HEK293T (cell line): Measurements from ENCODE around the gene PPP1R2C.

ENCODE experiments used
- CTCF ChIA-PET: fragments of 350-600 bp; formaldehyde crosslinking; extraction: SDS; loops from one replicate; lab custom pipeline; 2021; ENCODE audit warnings: antibody characterized with exemption, inconsistent platforms; lab: Yijun Ruan, JAX
- POLR2A ChIA-PET: fragments of 350-600 bp; formaldehyde crosslinking; extraction: SDS; loops from one replicate; lab custom pipeline; 2020; ENCODE audit warnings: antibody characterized with exemption, inconsistent platforms; lab: Yijun Ruan, JAX
- DNase-seq: peaks from one replicate; pipeline ENCODE4 v3.0.0; 2012; ENCODE audit warnings: mixed read lengths; ENCODE audit errors: extremely low spot score
- ARNT ChIP-seq: fragments of 450-650 bp; IDR thresholded peaks from 2 replicates; pipeline ENCODE4 v1.6.1; 2017; ENCODE audit warnings: mild to moderate bottlenecking
- BHLHE40 ChIP-seq: fragments of 450-650 bp; IDR thresholded peaks from 2 replicates; pipeline ENCODE4 v1.6.1; 2016; ENCODE audit warnings: mild to moderate bottlenecking, moderate library complexity, borderline replicate concordance
- CTBP1 ChIP-seq: fragments of 450-650 bp; IDR thresholded peaks from 2 replicates; pipeline ENCODE4 v1.6.1; 2016; ENCODE audit warnings: borderline replicate concordance
- ELF4 ChIP-seq: fragments of 450-650 bp; IDR thresholded peaks from 2 replicates; pipeline ENCODE4 v1.6.1; 2017; ENCODE audit warnings: antibody characterized with exemption
- FOXA1 ChIP-seq: fragments of 450-650 bp; IDR thresholded peaks from 2 replicates; pipeline ENCODE4 v1.6.1; 2016; ENCODE audit warnings: mild to moderate bottlenecking
- FOXK2 ChIP-seq: fragments of 450-650 bp; IDR thresholded peaks from 2 replicates; pipeline ENCODE4 v1.6.1; 2016; ENCODE audit warnings: mild to moderate bottlenecking
- FOXM1 ChIP-seq: fragments of 450-650 bp; IDR thresholded peaks from 2 replicates; pipeline ENCODE4 v1.6.1; 2017; ENCODE audit warnings: mild to moderate bottlenecking, borderline replicate concordance
- HDGF ChIP-seq: fragments of 450-650 bp; IDR thresholded peaks from 2 replicates; pipeline ENCODE4 v1.6.1; 2017; ENCODE audit warnings: antibody characterized with exemption, borderline replicate concordance
- L3MBTL2 ChIP-seq: fragments of 450-650 bp; conservative IDR thresholded peaks from 2 replicates; pipeline ENCODE4 v1.6.1; 2016; ENCODE audit warnings: mild to moderate bottlenecking
- LEF1 ChIP-seq: fragments of 450-650 bp; IDR thresholded peaks from 2 replicates; pipeline ENCODE4 v1.6.1; 2017; ENCODE audit warnings: mild to moderate bottlenecking, borderline replicate concordance
- NFRKB ChIP-seq: fragments of 450-650 bp; IDR thresholded peaks from 2 replicates; pipeline ENCODE4 v1.6.1; 2016; ENCODE audit warnings: mild to moderate bottlenecking, moderate library complexity
- PKNOX1 ChIP-seq: fragments of 450-650 bp; IDR thresholded peaks from 2 replicates; pipeline ENCODE4 v1.6.1; 2016
- SP1 ChIP-seq: fragments of 450-650 bp; IDR thresholded peaks from 2 replicates; pipeline ENCODE4 v1.6.1; 2017
- SUZ12 ChIP-seq: fragments of 450-650 bp; IDR thresholded peaks from 2 replicates; pipeline ENCODE4 v1.6.1; 2016; ENCODE audit warnings: mild to moderate bottlenecking
- TARDBP ChIP-seq: fragments of 450-650 bp; IDR thresholded peaks from 2 replicates; pipeline ENCODE4 v1.6.1; 2016
- ZNF384 ChIP-seq: fragments of 450-650 bp; IDR thresholded peaks from 2 replicates; pipeline ENCODE4 v1.6.1; 2016

Gene PPP1R2C

GRCh38 chrX:42746606-42747005 is 31.4 kb downstream of the PPP1R2C start:
- DNase-seq: no peak
- ChIA-PET POLR2A (no interaction called here), CTCF (no interaction called here)

DNA sequence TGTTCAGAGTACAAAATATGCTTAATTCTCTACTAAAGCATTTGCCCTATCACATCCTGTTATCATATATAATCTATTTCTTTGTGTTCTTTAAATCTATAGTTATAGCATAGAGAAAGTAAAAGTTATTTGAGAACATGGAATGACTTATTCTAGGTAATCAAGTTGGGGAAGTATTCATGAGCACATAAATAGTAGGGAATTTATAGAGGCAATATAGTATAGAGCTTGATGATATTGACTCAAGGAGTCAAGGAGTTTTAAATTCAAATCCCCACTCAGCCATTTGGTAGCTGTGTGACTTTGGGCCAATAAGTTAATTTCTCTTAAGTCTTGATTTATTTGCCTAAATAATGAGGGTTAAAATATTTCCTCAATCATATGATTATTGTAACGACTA is 37.5 kb downstream of the PPP1R2C start:
- CTCF ChIA-PET: no interaction called here
- no peak for TF ChIP-seq LEF1
- no peak for TF ChIP-seq PKNOX1
- no peak for TF ChIP-seq BHLHE40
- TF ChIP-seq HDGF: no peak
- TF ChIP-seq TARDBP: no peak
- no peak for TF ChIP-seq FOXA1
- TF ChIP-seq ELF4: no peak
- TF ChIP-seq NFRKB: no peak
- TF ChIP-seq ARNT: no peak
- no peak for TF ChIP-seq FOXM1
- no peak for TF ChIP-seq CTBP1
- TF ChIP-seq FOXK2: no peak
- no peak for TF ChIP-seq SUZ12
- TF ChIP-seq ZNF384: no peak
- no peak for TF ChIP-seq SP1
- TF ChIP-seq L3MBTL2: no peak
- POLR2A ChIA-PET: no interaction called here
- no peak for DNase-seq

More at GRCh38 chrX:42746606-42747005, 31.4 kb downstream of the PPP1R2C start:
- TF ChIP-seq SUZ12 (no peak), FOXK2 (no peak), L3MBTL2 (no peak), CTBP1 (no peak), LEF1 (no peak), BHLHE40 (no peak)

DNA sequence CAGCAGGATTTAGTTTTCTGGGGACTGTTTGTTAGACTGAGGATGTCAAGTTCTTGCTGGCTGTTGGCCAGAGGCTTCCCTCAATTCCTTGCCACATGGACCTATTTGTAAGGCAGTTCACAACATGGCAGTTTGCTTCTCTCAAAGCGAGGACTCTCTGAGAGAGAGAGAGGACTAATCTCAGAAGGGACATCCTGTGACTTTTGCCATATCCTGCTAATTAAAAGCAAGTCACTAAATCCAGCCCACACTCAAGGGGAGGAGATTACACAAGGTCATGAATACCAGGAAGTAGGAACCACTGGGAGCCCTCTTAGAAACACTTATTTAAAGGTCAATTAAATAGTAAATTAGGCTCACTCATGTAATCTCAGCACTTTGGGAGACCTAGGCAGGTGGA is 38.2 kb downstream of the PPP1R2C start:
- TF ChIP-seq SP1: no peak
- no peak for TF ChIP-seq ZNF384
- TF ChIP-seq FOXM1: no peak
- no peak for TF ChIP-seq L3MBTL2
- no peak for TF ChIP-seq NFRKB
- no peak for TF ChIP-seq ARNT
- TF ChIP-seq ELF4: no peak
- no peak for TF ChIP-seq FOXK2
- no peak for TF ChIP-seq SUZ12
- TF ChIP-seq LEF1: no peak
- ChIA-PET POLR2A (no interaction called here), CTCF (no interaction called here)
- DNase-seq: no peak

- ChIA-PET CTCF (no interaction called here), POLR2A (no interaction called here)
- TF ChIP-seq TARDBP: no peak
- no peak for TF ChIP-seq NFRKB
- TF ChIP-seq FOXM1: no peak
- TF ChIP-seq SP1: no peak
- no peak for TF ChIP-seq ELF4
- TF ChIP-seq BHLHE40: no peak
- no peak for TF ChIP-seq FOXA1
- no peak for TF ChIP-seq LEF1
- no peak for DNase-seq
These were observed 38.7 kb downstream of the PPP1R2C start for GRCh38 chrX:42739258-42739657.

- CTCF ChIA-PET: no interaction called here
- no peak for DNase-seq
- TF ChIP-seq TARDBP (no peak), PKNOX1 (no peak), ZNF384 (no peak)
These were observed 39.4 kb downstream of the PPP1R2C start for GRCh38 chrX:42738552-42738951.

DNA sequence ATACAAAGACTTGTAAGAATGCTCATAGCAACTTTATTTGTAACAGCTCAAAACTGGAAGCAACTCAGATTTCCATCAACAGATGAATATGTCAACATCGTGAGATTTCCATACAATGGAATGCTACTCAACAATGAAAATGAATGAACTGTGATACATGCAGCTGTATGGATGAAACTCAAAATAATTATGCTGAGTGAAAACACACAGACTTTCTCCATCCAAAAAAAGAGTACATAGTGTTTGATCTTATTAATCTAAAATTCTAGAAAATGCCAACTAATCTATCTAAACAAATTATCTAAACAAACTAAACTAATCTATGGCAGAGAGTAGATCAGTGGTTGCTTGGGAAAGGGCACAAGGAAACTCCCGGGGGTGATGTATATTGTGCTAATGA is 42.7 kb downstream of the PPP1R2C start:
- ChIA-PET CTCF (no interaction called here), POLR2A (no interaction called here)
- no peak for DNase-seq
- TF ChIP-seq FOXM1: no peak
- no peak for TF ChIP-seq LEF1
- TF ChIP-seq L3MBTL2: no peak
- no peak for TF ChIP-seq FOXA1
- no peak for TF ChIP-seq CTBP1
- TF ChIP-seq PKNOX1: no peak
- TF ChIP-seq ELF4: no peak
- TF ChIP-seq FOXK2: no peak
- TF ChIP-seq SUZ12: no peak
- no peak for TF ChIP-seq NFRKB
- TF ChIP-seq TARDBP: no peak
- TF ChIP-seq SP1: no peak
- no peak for TF ChIP-seq ARNT
- no peak for TF ChIP-seq HDGF
- no peak for TF ChIP-seq ZNF384
- TF ChIP-seq BHLHE40: no peak

More at GRCh38 chrX:42738552-42738951, 39.4 kb downstream of the PPP1R2C start:
- POLR2A ChIA-PET: no interaction called here

GRCh38 chrX:42732506-42732905 is 45.5 kb downstream of the PPP1R2C start:
- DNase-seq: no peak
- ChIA-PET CTCF (interaction anchor here (0.6 kb wide), 1 partner anchor 623 kb away, joined by 3 read pairs; no protein-coding TSS in a partner anchor), POLR2A (no interaction called here)
- TF ChIP-seq LEF1 (no peak), FOXA1 (no peak), BHLHE40 (no peak), HDGF (no peak), L3MBTL2 (no peak), SP1 (no peak), ARNT (no peak), CTBP1 (no peak), NFRKB (no peak), FOXM1 (no peak), TARDBP (no peak), PKNOX1 (no peak), SUZ12 (no peak), ELF4 (no peak), ZNF384 (no peak), FOXK2 (no peak)
